HUES64 (cell line): Measurements from ENCODE around the gene MGMT.

Experiments used
- H3K27ac ChIP-seq: 2 replicates; pipeline ENCODE4 v1.7.0; 2013; ENCODE audit warnings: low read depth, low read length, inconsistent platforms
- H3K27me3 ChIP-seq: 2 replicates; pipeline ENCODE4 v1.6.1; 2013; ENCODE audit warnings: mild to moderate bottlenecking, low read length; ENCODE audit not compliant: insufficient read depth
- H3K36me3 ChIP-seq: 2 replicates; pipeline ENCODE4 v1.6.1; 2013; ENCODE audit warnings: mild to moderate bottlenecking, low read length; ENCODE audit not compliant: insufficient read depth
- H3K4me1 ChIP-seq: 2 replicates; pipeline ENCODE4 v1.6.1; 2013; ENCODE audit warnings: mild to moderate bottlenecking, low read length, moderate library complexity; ENCODE audit not compliant: insufficient read depth
- H3K4me3 ChIP-seq: 2 replicates; pipeline ENCODE4 v1.5.1; 2013; ENCODE audit warnings: mild to moderate bottlenecking, low read length, moderate library complexity
- H3K9ac ChIP-seq: 2 replicates; pipeline ENCODE4 v1.6.1; 2013; ENCODE audit warnings: mild to moderate bottlenecking, low read depth, low read length
- H3K9me3 ChIP-seq: 2 replicates; pipeline ENCODE4 v1.6.1; 2013; ENCODE audit warnings: low read depth, low read length; ENCODE audit not compliant: insufficient read depth
- WGBS: fragments of 150-250, 120-280 bp; methylation state at CpG from one replicate; pipeline ENCODE4 v1.1.7; 2013; ENCODE audit warnings: missing lambda C conversion rate; 5-methylcytosine and 5-hydroxymethylcytosine counted together

The MGMT gene

DNA sequence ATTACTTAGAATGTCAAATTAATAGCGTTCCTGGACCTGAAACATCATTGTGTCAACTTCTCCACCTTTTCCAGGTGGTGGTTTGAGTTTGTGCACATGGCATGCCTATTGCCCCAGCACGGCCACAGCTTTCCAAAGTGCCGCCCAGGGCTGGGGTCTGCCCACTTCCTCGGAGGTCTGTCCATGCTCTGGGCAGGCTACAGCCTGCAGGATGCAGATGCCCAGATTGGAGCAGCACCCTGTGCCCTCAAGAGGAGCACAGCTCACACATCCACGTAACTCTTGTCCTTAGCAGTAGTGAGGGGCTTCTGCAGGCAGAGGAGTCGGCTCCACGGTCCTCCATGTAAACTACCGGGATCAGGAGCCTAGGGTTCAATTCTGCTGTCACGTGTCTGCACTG lies 258.4 kb downstream of the MGMT start:
- Histone ChIP-seq H3K27me3 (no peaks in the 10 kb centered on the region), H3K4me3 (no peak overlapping the region), H3K9me3 (peaks cover 23% of the 10 kb centered on the region), H3K9ac (no peak overlapping the region), H3K27ac (no peak overlapping the region), H3K4me1 (peaks cover 1% of the 10 kb centered on the region), H3K36me3 (no peaks in the 10 kb centered on the region)
- 95% methylated on average over 9 of the region's 9 CpGs for WGBS

DNA sequence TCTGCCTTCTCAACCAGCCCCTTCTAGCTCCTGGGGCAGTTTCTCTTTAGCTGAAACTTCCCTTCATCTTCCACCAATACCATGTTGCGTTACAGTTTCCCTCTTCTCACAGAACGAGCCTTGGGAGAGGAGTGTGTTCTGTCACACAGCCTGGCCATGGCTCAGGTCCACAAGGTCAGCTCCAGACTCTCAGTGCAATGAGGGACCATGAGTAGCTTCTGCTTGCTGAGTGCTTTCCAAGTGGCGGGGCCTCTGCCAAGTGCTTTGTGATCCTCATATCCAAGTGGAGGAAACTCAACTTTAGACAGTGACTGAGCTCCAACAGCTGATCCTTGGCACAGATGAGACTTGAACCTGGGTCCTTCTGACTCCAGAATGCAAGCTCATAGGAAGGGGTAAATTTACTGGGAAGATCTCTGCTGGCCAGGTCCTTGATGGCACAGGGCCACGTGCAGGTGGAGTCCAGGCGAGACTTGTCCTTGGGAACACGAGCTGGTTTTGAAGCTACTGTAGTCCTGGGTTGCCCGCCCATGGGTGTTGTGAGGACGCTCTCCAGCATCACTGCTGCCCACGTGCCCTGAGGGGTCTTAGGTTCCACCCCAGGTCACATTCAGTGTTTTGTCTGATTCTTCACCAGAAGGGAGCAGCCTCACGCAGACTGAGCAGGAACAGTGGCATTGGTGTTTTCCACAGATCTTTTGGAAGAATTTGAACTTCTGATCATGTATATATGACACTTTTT lies 259.0 kb downstream of the MGMT start:
- H3K27ac ChIP-seq = no peak overlapping the region
- 95% methylated on average over 10 of the region's 10 CpGs for WGBS
- peaks cover 5% of the 10 kb centered on the region for H3K4me1 ChIP-seq
- H3K9ac ChIP-seq = no peak overlapping the region
- peaks cover 23% of the 10 kb centered on the region for H3K9me3 ChIP-seq
- no peak overlapping the region for H3K4me3 ChIP-seq
- H3K36me3 ChIP-seq = no peaks in the 10 kb centered on the region
- no peaks in the 10 kb centered on the region for H3K27me3 ChIP-seq

DNA sequence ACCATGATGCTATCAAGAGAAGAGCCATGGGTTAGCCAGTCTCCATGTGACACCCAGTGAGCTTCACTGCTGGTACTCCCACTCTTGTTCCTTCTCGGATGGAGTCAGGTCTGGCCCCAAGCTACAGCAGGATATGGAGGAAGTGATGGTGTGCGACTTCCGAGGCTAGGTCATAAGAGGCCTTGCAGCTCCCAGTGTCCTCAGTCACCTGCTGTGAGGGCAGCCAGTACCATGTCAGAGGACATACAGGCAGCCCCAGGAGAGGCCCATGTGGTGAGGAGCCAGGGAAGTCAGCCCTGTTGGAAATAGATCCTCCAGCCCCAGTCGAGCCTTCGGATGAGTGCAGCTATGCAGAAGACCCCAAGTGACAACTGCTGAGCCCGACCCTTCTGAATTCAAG lies 260.0 kb downstream of the MGMT start:
- WGBS = 98% methylated on average over 6 of the region's 6 CpGs
- H3K4me3 ChIP-seq = no peak overlapping the region

DNA sequence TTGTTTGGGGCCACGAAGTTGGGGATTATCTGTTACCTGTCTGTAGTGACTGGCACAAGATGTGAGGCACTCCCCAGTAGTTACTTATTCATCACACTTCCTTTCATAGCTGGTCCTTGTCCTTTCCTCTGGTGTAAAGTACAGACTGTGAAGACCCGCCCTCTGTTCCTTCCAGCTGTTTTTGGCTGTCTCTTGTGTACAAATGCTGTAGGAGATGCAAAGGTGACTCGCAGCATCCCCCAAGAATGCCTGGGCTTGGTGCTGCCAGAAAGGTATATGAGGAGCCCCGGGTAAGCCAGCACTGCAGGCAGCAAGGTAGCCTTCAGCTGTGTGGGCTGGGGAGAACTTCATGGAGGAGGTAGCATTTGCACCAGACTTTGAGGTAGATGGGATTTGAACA lies 260.5 kb downstream of the MGMT start:
- Histone ChIP-seq H3K27ac (no peak overlapping the region), H3K4me1 (peaks cover 5% of the 10 kb centered on the region), H3K9ac (no peak overlapping the region), H3K36me3 (no peaks in the 10 kb centered on the region), H3K4me3 (no peak overlapping the region), H3K27me3 (no peaks in the 10 kb centered on the region), H3K9me3 (peaks cover 15% of the 10 kb centered on the region)
- 97% methylated on average over 4 of the region's 4 CpGs for WGBS

More for the DNA sequence above, 260.0 kb downstream of the MGMT start:
- H3K9me3 ChIP-seq = peaks cover 19% of the 10 kb centered on the region
- H3K27me3 ChIP-seq = no peaks in the 10 kb centered on the region
- peaks cover 5% of the 10 kb centered on the region for H3K4me1 ChIP-seq
- H3K9ac ChIP-seq = no peak overlapping the region
- H3K27ac ChIP-seq = no peak overlapping the region
- no peaks in the 10 kb centered on the region for H3K36me3 ChIP-seq

DNA sequence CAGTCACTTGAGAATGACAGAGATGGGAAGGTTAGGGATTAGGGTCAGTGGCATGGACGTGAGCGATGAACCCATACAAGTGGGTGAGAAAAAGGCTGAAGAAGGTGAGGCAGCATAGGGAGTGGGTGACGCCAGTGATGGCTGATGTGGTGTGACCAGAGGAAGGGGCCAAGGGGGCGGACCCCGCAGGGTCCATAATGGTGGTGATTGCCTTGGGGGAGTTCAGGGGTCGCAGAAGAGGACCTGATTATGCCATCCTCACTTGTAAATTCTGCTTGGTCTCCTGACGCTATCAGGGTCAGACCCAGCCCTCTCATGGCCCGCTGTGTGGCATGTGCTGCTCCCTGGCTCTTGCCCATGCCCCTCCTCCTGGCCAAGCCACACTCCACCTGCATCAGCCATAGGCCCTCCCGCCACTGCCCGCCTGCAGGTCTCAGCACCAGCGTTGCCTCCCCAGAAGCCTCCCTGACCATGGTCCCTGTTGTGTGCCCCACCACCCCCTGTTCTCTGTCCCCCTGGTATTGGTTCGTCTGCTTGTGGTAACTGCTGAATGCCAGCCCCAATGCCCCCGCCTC lies 261.3 kb downstream of the MGMT start:
- WGBS = 96% methylated on average over 13 of the region's 13 CpGs
- H3K9ac ChIP-seq = no peak overlapping the region
- H3K27me3 ChIP-seq = no peaks in the 10 kb centered on the region
- peaks cover 5% of the 10 kb centered on the region for H3K4me1 ChIP-seq
- peaks cover 13% of the 10 kb centered on the region for H3K9me3 ChIP-seq
- H3K4me3 ChIP-seq = no peak overlapping the region
- H3K36me3 ChIP-seq = no peaks in the 10 kb centered on the region
- H3K27ac ChIP-seq = no peak overlapping the region

DNA sequence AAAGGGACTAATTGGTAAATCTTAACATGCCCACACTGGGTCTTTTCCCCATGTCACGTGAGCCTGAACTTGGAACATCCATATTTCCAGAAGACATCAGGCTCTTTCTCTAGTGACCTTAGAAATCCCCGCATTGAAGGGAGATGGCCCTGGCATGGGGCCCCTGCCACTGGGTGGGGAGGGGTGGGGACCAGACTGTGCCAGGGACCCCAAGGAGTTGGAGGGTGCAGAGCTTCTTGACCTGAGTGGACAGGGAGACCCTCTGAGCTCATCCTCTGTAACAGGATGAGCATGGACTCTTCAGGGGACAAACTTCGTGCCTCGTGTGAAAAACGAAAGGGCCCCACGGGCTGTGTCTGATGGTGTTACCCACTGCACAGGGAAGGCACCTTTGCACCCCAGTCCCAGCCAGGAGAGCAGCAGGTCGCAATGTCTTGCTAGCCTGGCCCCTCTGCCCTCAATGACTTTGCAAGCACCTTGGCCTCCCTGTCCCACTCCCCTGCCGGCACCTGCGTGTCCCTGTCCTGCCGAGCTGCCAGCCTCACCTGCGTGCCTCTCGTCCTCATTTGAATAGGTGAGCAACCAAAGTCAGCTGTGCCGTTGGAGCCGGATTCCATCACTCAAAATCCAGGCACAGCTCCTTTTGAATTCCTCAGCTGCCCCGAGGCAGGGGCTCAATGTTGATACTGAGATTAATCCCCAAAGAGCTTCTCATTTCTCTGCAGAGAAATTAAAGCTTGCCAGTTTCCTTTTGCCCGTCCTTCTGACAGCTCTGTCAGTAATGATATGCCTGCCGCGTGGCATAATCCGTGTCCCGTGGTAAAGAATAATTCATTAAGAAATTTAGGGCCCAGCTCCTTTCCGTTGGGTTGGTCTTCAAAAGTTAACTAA lies 262.1 kb downstream of the MGMT start:
- Histone ChIP-seq H3K4me3 (no peak overlapping the region), H3K27ac (no peak overlapping the region), H3K4me1 (peaks cover 5% of the 10 kb centered on the region), H3K9me3 (peaks cover 13% of the 10 kb centered on the region), H3K27me3 (no peaks in the 10 kb centered on the region), H3K36me3 (no peaks in the 10 kb centered on the region), H3K9ac (no peak overlapping the region)
- 95% methylated on average over 21 of the region's 21 CpGs for WGBS

DNA sequence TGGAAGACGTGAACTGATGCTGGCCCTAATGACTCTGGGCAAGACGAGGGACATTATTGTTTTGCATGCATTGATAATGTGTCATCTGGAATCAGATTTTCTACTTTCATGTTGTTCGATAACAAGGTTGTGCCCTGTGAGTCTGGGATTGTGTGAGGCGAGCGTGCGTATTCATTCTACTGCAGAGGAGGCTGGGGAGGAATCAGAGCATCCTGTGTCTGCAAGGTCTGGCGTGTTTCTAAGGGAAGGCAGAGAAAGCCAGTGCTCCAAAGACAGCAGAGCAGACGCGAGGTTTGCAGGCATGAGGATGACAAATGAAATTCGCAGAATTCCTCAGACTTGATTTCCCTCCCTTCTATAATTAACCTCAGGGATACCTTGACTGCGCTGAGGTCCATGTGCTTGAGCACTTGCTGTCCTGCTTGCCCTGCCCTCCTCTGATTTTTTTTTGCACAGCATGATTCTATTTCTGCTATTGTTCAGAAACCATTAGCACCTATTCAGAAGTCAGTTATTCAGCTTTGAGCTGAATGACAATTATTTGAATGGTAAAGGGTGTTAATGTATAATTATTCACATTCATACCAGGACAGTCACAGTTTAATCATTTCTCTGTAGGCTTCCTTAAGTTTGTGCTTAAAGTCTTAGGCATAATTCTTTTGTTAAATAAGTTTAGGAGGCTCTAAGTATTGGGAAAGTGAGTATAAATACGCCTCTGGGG lies 263.4 kb downstream of the MGMT start:
- H3K36me3 ChIP-seq = no peaks in the 10 kb centered on the region
- H3K9ac ChIP-seq = no peak overlapping the region
- peaks cover 13% of the 10 kb centered on the region for H3K9me3 ChIP-seq
- H3K4me1 ChIP-seq = peaks cover 5% of the 10 kb centered on the region
- H3K27me3 ChIP-seq = no peaks in the 10 kb centered on the region
- no peak overlapping the region for H3K4me3 ChIP-seq
- 63% methylated on average over 12 of the region's 12 CpGs for WGBS
- no peak overlapping the region for H3K27ac ChIP-seq

DNA sequence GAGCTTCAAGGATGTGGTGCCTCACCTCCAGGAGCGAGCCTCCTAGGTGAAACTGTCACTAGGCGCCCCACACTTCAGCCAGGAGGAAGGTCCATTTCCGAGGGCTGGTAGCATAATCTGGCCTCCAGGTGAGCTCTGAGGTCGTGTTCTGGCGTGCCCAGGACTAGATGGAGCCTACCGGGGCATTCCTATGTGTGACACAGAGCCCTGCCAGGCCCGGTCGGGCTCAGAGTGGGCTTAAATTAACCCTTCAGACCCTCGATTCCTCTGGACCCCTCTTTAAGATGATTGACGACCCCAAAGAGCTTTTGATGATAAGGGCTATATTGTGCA lies 263.9 kb downstream of the MGMT start:
- no peak overlapping the region for H3K9ac ChIP-seq
- H3K4me1 ChIP-seq = peaks cover 5% of the 10 kb centered on the region
- H3K27me3 ChIP-seq = no peaks in the 10 kb centered on the region
- 49% methylated on average over 10 of the region's 10 CpGs for WGBS
- H3K4me3 ChIP-seq = no peak overlapping the region
- no peaks in the 10 kb centered on the region for H3K36me3 ChIP-seq
- H3K27ac ChIP-seq = no peak overlapping the region
- H3K9me3 ChIP-seq = peaks cover 13% of the 10 kb centered on the region

DNA sequence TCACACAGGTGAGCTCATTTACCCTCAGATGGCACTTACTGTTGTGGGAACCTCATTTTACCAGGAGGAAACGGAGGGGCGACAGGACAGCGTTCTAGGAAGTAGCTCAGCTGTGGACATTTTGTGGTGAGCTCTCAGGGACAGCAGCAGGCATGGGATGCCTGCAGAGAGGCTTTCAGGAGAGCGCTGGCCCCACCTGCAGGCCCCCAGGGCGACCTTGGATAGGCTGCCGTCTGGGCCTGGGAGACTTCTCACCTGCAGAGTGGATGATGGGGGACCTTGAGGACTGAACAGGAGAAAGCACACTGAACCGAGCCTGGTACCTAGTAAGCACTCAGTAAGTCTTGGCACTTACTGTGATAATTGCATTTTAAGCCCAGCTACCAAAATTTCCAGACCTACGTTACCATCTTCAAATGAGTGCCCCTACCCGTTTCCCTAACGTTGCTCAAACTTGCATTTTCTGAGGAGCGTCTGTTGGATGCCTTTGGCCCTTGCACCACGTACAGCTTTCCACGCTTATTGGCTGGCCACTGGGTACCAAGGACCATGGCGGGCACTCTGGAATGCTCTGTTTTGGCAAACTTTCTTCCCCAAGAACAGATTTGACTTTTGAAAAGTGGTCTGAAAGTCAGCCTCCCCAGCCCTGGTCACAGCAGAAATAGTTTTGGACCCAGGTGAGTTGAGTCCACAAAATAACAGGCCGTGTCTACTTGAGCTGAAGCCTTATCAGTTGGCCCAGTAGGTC lies 273.7 kb downstream of the MGMT start:
- Histone ChIP-seq H3K27me3 (no peaks in the 10 kb centered on the region), H3K4me1 (no peaks in the 10 kb centered on the region), H3K9me3 (no peaks in the 10 kb centered on the region; the same call in 1 of the 2 replicates), H3K9ac (no peak overlapping the region), H3K4me3 (no peak overlapping the region), H3K36me3 (no peaks in the 10 kb centered on the region), H3K27ac (no peak overlapping the region)
- 88% methylated on average over 15 of the region's 15 CpGs for WGBS

DNA sequence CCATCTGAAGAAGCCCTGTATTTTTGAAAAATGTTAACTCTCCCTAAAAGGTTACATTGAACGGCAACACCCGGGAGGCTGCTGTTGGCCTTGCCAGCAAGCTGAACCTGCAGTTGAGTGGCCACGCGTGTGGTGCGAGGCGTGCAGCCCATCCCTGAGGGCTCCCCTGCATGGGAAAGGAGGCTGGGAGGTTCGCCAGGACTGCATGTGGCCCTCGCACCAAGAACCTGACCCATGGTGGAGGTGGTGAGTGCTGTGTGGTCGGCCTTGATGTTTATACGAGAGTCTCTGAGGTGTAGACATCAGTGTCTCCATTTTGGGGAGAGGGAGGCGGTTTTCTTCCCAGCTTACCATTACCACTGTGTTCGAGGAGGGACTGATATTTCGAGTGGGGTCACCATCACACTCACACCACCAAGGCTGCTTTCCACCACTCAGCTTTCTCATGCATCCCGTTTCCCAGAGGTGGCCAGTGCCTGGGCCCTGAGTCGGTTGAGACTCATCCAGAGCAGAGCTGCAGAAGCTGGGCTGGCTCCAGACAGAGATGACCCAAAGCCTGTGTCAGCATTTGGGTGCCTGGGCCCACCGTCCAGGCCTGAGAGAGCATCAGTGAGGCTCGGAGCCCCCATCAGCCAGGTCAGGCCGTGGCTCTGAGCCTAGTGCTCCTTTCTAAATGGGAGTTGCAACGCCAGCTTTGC lies 274.4 kb downstream of the MGMT start:
- Histone ChIP-seq H3K4me3 (no peak overlapping the region), H3K27ac (no peak overlapping the region), H3K4me1 (no peaks in the 10 kb centered on the region), H3K9me3 (no peaks in the 10 kb centered on the region; the same call in 1 of the 2 replicates), H3K9ac (no peak overlapping the region), H3K27me3 (no peaks in the 10 kb centered on the region), H3K36me3 (no peaks in the 10 kb centered on the region)
- WGBS = 96% methylated on average over 19 of the region's 19 CpGs
